Loucy (cell line): Measurements from ENCODE around the gene KIF3C.
A peak's percentile ranks its signal among the peaks of the same experiment; 100 is the strongest.

ENCODE experiments used
- CTCF ChIP-seq: fragments of 200-600 bp; sonication (generic); conservative IDR thresholded peaks from 2 replicates; pipeline ENCODE4 v1.5.1; 2014; ENCODE audit warnings: mild to moderate bottlenecking, antibody characterized with exemption, low read length
- EZH2phosphoT487 ChIP-seq: fragments of 200-600 bp; IDR thresholded peaks from 2 replicates; pipeline ENCODE4 v1.6.1; 2018; ENCODE audit warnings: antibody characterized with exemption, mild to moderate bottlenecking, moderate library complexity, borderline replicate concordance

GRCh38 chr2:25955869-25956535 is 26.3 kb downstream of the KIF3C start:
- TF ChIP-seq CTCF (peak; percentile 58), EZH2phosphoT487 (no peak)
